Astrocyte (in vitro differentiated cells and primary cell): ENCODE measurements around the gene KY.

Experiments
- EZH2 ChIP-seq: IDR thresholded peaks from 2 replicates; pipeline ENCODE4 v1.6.1; 2012; ENCODE audit warnings: mild to moderate bottlenecking, low read length, inconsistent platforms; ENCODE audit not compliant: insufficient read depth
- TF ChIP-seq, protein P1 (sequence below): IDR thresholded peaks from 2 replicates; pipeline ENCODE4 v1.5.1; 2011; ENCODE audit warnings: low read depth, mild to moderate bottlenecking, inconsistent platforms, low read length, moderate library complexity; ENCODE audit not compliant: insufficient read depth

DNA sequence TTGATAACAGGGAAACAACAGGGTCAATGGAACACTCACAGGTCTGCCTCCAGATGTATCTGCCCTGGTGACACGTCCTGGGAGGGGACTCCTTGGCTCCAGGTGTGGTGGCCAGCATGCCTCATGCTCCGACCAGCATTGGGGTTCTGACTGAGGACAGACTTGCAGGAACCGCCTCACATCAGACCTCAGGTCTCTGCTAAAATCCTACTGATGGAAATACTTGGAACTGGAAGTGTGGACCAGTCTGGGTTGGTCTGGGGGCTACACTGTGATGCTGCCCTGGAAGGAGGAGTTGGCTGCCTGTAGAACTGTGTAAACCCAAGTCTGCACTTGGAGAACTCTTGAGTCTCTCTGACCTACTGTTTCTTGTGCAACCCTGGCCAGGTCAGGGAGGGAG lies 17.1 kb upstream of the KY start:
- TF ChIP-seq, protein P1, sequence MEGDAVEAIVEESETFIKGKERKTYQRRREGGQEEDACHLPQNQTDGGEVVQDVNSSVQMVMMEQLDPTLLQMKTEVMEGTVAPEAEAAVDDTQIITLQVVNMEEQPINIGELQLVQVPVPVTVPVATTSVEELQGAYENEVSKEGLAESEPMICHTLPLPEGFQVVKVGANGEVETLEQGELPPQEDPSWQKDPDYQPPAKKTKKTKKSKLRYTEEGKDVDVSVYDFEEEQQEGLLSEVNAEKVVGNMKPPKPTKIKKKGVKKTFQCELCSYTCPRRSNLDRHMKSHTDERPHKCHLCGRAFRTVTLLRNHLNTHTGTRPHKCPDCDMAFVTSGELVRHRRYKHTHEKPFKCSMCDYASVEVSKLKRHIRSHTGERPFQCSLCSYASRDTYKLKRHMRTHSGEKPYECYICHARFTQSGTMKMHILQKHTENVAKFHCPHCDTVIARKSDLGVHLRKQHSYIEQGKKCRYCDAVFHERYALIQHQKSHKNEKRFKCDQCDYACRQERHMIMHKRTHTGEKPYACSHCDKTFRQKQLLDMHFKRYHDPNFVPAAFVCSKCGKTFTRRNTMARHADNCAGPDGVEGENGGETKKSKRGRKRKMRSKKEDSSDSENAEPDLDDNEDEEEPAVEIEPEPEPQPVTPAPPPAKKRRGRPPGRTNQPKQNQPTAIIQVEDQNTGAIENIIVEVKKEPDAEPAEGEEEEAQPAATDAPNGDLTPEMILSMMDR, result no peak
- TF ChIP-seq EZH2, result no peak
